Measurements from ENCODE around the gene RNF40.
A peak's percentile ranks its signal among the peaks of the same experiment; 100 is the strongest.

The RNF40 gene

DNA sequence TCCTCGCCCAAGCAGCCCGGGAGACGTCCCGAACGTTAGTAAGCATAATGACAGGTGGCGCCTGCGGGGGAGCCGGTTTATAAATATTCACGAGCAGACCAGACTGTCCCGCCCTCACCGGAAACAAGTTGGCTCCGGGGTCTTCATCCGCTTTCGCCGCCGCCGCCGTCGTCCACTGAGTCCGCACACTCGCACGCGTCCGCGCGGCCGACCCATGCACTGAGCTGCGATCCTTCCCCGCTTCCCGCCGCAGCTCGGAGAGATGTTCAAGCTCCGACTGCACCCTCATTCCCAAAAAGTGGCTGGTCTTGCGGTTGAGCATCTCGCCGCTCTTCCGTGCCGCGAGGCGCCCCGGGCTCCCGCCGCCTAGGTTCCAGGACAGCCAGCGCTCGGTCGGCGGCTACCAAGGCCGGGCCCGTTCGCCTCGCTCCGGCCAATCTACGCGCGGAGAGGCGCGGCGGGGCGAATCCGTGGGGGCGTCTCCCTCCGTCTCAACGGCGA lies 645 bp upstream of the RNF40 start:
- DNase-seq (ENCODE audit: low read depth in 3 of 3): peak; percentile 14 to 37 (median 33)

DNA sequence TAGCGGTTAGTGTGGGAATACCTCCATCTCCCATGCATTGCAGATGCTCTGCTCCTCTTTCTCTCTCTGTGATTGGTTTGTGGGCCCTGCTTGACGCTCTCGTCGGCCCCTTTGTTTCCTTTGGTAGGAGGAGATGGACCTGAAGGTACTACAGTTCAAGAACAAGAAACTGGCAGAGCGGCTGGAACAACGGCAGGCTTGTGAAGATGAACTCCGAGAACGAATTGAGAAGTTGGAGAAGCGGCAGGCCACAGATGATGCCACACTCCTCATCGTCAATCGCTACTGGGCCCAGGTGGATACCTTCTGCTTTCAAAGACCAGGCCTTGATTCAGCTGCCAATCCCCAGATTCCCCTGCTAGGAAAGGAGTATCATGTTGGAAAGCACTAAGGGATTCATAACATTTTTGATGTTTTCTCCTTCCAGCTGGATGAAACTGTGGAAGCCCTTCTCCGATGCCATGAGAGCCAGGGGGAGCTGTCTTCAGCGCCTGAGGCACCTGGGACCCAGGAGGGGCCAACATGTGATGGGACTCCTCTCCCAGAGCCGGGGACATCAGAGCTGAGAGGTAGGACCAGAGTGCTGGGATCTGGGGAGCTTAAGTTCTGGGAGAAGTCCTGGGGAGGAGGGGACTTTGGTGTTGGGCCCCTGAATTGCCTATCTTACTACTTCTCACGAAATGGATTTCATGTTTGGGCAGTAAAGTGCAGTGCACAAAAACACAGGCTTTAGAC lies 1.0 kb downstream of the RNF40 start:
- DNase-seq (ENCODE audit: low read depth in 3 of 3): no peak

DNA sequence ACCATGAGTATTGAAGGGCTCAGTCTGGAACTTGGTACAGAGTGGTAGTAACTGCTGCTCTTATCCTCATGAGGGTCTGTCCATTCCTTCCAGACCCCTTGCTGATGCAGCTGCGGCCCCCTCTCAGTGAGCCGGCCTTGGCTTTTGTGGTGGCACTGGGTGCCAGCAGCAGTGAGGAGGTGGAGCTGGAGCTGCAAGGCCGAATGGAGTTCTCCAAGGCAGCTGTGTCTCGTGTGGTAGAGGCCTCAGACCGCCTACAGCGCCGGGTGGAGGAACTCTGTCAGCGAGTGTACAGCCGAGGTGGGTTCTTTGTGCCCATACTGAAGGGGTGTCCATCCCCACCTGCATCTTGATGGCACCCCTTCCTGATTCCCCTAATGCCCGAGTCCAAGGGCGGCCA lies 2.0 kb downstream of the RNF40 start:
- DNase-seq (ENCODE audit: low read depth in 3 of 3): no peak

DNA sequence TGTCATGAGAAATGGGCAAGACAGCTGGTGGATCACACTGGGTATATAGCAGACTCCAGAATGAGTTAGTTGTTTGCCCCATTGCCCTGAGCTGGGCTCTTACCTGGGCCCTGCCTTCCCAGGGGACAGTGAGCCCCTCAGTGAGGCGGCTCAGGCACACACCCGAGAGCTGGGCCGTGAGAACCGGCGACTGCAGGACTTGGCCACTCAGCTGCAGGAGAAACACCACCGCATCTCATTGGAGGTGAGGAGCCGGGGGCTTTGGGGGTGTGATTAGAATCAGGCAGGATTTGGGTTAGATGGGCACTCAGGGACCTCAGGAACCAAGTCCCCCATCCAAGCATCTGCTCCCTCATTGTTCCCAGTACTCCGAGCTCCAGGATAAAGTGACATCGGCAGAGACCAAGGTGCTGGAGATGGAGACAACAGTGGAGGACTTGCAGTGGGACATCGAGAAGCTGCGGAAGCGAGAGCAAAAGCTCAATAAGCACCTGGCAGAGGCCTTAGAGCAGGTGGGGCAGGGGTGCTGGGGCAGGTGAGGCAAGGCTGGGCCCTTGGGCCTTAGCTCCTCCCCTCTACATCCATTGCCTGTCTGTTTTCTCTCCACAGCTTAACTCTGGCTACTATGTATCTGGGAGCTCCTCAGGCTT lies 2.8 kb downstream of the RNF40 start:
- DNase-seq (ENCODE audit: low read depth in 3 of 3): no peak

DNA sequence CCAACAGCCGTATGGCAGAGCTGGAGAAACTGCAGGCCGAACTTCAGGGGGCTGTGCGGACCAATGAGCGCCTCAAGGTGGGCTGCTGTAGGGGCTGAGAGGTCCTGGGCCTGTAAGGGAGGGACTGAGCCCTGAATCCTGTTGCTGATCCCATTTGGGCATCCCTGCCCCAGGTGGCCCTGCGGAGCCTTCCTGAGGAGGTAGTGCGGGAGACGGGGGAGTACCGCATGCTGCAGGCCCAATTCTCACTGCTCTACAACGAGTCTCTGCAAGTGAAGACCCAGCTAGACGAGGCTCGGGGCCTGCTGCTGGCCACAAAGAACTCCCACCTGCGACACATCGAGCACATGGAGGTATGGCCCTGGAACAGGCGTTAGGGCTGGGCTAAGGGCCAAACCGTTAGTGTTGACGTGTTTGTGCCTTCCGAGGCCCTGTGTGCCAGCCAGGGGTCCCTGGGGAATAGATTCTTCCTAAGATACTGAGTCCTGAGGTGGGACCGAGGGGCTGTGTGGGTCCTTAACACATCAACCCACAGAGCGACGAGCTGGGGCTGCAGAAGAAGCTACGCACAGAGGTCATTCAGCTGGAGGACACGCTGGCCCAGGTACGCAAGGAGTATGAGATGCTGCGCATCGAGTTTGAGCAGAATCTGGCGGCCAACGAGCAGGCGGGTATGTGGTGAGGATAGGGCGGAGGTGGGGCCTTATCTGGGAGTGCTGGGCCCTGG lies 4.2 kb downstream of the RNF40 start:
- no peak for DNase-seq (ENCODE audit: low read depth in 3 of 3)

DNA sequence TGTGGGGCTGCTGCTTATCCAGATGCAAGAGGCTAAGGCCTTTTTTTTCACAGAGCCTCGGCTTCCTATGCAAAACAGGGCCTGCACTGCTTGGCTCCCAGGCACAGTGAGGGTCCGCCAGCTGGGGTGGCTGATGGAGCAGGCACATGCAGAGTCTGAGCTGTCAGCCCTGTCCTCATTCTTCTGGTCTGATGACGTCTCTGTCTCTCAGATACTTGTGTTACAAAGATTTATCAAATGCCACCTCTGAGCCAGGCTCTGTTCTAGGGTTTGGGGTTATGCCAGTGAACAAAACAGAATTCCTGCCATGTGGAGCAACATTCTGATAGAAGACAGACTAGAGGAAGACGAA lies 4.8 kb downstream of the RNF40 start:
- no peak for DNase-seq (ENCODE audit: low read depth in 3 of 3)

DNA sequence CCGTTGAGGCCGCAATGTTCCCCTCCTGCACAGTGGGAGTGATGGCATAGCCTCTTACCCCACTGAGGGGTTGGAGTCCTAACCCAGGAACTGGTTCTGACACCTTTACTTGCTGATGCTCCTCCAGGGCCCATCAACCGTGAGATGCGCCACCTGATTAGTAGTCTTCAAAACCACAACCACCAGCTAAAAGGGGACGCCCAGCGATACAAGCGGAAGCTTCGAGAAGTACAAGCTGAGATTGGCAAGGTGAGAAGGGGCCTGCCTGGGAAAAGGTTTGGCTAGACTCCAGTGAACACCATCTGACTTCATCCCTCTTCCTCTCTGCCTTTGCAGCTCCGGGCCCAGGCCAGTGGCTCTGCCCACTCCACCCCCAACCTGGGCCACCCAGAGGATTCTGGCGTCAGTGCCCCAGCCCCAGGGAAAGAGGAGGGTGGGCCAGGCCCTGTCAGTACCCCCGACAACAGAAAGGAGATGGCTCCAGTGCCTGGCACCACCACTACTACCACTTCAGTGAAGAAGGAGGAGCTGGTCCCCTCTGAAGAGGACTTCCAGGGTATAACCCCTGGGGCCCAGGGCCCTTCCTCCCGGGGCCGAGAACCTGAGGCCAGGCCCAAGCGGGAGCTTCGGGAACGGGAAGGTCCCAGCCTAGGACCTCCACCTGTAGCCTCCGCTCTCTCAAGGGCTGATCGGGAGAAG lies 5.8 kb downstream of the RNF40 start:
- no peak for DNase-seq (ENCODE audit: low read depth in 3 of 3)

DNA sequence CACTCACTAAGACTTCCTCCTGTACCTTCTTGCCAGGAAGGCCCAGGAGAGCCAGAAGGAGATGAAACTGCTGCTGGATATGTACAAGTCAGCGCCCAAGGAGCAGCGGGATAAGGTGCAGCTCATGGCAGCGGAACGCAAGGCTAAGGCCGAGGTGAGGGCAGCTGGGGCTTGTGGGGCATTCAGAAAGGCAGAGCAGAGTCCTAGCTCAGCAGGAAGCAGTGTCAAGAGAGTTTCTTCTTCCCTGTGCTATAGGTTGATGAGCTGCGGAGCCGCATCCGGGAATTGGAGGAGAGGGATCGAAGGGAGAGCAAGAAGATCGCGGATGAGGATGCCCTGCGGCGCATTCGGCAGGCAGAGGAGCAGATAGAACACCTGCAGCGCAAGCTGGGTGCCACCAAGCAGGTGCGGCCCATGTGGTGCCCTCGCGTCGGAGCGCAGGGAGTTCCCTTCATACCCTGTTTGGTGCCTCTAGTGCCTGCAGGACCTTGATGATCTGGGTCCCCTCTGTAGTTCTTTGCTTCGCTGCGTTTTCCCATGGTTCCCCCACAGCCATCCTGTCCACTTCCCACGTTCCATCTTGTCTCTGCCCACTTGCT lies 6.6 kb downstream of the RNF40 start:
- no peak for DNase-seq (ENCODE audit: low read depth in 3 of 3)

DNA sequence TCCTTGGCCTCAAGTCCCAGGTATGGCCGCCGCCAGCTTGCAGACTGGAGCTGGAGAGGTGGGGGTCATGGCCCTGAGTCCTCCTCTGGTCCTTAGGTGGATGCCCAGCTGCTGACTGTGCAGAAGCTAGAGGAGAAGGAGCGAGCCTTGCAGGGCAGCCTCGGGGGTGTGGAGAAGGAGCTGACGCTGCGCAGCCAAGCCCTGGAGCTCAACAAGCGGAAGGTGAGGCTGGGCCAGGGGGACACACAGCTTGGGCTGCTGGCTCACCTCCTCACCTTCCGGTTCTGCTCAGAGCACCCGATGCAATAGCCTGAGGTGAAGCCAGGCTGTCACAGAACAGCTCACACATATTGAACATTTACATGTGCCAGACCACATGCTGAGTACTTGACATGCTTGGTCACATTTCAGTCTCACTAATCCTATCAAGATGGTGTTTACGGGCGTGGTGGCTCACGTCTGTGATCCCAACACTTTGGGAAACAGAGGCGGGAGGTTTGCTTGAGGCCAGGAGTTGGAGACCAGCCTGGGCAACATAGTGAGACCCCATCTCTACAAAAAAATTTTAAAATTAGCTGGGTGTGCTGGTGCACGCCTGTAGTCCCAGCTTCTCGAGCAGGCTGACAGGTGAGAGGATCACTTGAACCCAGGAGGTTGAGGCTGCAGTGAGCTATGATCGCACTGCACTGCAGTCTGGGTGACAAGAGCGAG lies 7.4 kb downstream of the RNF40 start:
- DNase-seq (ENCODE audit: low read depth in 3 of 3): no peak

DNA sequence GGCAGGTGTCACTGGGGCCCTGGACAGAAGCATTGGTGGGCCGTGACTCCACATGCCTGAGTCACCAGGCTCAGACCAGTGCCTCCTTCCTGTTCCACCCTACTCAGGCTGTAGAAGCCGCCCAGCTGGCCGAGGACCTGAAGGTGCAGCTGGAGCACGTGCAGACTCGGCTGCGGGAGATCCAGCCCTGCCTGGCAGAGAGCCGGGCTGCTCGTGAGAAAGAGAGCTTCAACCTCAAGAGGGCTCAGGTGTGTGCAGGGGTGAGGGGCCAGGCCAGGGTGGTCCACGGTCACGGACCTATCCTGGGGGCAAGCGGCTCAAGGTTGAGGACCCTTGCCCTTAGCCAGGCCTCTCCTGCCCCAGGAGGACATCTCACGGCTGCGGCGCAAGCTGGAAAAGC lies 9.6 kb downstream of the RNF40 start:
- no peak for DNase-seq (ENCODE audit: low read depth in 3 of 3)

DNA sequence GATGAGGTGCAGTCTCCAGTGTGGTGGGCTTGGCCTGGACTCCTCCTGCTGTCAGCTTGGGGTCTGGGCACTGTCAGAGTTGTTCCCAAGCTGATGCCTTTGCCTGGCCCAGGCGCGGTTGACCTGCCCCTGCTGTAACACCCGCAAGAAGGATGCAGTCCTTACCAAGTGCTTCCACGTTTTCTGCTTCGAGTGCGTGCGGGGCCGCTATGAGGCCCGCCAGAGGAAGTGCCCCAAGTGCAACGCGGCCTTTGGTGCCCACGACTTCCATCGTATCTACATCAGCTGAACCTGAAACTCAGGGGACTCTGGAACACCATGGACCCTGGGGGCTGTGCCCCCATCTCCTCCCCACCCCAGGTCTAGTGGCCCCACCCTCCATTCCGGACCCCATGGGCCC lies 11.7 kb downstream of the RNF40 start:
- DNase-seq (ENCODE audit: low read depth in 3 of 3): no peak

DNA sequence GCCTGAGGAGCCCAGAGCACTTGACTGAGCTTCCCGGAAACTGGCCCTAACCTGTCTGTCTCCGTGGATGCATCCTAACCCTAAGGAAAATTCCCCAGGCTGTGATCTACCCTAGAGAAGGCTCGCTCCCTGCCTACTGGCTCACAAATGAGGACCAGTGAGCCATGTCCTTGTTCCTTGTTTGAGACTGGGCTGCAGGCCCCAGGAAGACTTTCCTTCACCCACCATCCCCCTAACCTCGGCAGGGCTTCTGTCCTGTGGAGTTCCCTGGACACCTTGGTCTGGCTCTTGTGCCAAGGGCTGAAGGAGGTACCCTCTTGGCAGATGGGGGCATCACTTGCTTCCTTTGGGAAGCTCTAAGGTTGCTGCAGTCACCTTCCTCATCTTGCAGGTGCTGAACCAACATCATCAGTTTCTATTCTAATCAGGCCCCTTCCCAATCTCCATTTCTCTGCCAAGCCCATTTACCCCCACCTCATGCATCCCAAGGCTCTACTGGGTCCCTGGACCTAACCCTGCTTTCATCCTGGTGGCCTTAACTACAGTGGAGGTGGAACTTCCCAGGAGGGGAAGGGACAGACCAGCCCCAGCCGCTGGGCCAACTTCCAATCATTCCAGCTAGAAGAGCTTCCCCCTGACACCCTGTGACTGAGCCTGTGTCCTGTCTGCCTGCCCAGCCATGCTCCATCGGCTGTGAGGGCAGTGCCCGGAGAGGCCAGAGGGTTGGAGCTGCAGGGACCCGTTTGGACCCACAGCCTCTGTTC lies 12.4 kb downstream of the RNF40 start:
- no peak for DNase-seq (ENCODE audit: low read depth in 3 of 3)

DNA sequence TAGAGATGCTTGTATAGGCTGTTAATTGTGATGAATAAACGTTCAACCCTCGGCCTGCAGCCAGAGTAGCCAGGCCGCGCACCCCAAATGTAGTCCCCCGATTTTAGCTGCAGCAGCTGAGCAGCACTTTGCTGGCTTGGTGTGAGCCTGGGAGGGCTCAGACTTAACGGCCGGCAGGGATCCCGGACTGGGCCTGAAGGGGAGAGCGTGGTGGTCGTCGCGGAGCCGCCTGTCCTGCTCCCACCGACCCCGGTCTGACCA lies 12.9 kb downstream of the RNF40 start:
- no peak for DNase-seq (ENCODE audit: low read depth in 3 of 3)

DNA sequence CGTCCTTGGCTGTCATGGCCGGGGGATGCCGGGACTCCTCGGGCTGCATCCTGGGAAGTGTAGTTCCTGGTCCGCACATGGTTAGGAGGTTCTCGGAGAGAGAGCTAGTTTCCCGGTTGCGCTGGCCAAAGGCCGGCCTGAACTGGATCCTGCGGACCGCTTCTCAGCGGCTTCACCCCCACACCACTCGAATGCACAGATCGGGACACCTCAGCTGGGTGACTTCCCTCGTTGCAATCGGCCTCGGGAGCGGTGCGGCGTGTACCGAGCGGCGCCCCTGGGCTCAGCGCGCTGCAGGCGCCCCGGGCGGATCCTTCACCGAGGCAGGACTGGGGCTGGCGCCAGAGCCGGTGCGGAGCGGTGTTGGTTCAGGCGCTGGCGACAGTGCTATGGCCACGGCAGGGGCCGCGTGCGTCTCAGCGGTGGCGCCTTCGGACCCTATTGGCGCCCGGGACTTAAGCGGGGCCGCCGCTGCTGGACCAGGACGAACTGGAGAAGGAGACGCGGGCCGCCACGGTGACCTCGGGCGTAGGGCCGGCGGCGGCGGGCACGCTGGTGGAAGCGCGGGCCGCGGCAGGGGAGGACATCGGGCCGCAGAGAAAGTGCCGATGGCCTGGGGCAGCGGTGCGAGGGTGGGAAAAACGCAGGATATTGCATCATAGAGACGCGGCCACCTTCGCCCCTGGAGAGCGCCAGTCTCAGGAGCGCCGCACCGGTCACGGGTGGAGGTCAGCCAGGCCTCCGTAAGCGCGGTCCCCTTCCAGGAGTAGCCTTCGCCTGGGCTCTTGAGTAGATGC lies 13.5 kb downstream of the RNF40 start:
- DNase-seq (ENCODE audit: low read depth in 3 of 3): peak; percentile 51 to 68 (median 53)

DNA sequence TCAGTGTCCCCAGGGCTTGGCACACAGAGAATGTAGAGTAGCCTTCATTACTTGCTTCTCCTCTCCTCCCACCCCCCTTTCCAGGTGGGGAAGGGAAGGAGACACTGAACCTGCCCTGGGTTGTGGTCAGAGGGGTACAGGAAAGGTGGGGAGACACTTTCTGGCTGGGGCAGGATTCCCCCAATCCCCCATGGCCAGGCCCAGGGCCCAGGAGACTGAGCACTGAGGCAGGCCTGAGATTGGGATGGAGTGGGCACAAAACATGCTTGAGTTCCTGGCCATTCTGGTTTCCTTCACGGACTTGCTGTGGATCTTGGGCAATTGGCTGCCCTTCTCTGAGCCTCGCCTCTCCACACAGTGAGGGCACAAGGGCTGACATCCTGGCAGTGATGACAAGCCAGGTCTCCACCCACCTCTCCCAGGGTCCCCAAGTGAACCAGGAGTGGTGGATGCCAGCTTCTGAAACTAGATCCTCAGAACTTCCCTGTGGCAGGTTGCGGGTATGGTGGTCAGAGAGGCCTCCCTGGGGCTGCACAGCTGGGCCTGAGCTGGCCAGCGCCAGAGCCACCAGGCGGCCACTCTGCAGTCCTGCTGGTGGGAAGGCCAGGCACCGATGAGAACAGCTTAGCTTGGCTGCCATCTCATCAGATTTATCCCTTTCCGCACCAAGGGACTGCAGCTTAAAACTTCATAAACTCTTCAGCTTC lies 15.6 kb downstream of the RNF40 start:
- DNase-seq (ENCODE audit: low read depth in 3 of 3): no peak

DNA sequence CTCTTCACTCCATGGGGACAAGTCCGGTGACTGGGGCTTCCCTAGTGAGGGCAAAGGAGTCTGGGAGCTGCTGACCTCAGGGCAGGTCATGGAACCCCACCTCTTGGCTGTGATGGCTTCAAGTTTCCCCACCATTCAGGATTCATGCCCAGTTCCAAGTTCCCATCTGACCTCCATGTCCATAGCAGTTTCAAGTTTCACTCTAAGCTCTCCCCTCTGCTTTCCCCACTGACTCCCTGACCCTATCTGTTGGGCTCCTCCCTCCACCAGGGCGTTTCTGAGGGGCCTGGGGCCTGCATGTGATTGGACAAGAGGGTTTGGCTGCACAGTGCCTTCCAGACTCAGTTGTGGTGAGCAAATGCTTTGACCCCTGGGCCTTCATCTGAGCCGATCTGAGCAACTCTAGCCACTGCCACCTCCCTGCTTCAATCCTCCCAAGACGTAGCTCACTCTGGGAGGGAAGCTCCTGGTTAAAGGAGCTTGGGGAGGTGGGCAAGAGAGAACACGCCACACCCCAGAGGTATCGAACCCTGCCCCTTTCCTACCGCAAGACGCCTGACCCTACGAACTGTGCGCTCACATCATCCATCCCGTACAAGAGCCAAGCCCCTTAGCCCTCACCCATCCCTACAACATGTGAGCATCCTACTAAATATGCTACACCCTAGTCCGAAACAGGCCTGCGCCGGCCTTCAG lies 16.6 kb downstream of the RNF40 start:
- DNase-seq (ENCODE audit: low read depth in 3 of 3): no peak

DNA sequence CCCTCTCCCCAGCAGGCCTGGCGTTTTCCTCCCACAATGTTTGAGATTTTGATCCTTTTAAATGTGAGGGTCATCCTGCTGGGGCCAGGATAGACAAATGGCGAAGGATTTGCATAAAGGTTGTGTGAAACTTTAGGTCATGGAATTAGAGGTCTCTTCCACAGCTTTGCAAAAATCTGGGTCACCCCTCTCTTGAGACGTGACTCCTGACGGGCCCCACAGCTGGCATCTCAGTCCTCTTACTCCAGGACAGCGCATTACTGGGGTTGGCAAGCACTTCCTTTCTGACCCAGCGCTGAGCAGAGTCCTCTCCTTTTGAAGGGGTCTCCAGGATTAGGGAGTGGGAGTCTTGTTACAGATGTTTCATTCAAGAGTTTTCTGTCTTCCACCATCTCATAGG lies 17.5 kb downstream of the RNF40 start:
- DNase-seq (ENCODE audit: low read depth in 3 of 3): no peak

DNA sequence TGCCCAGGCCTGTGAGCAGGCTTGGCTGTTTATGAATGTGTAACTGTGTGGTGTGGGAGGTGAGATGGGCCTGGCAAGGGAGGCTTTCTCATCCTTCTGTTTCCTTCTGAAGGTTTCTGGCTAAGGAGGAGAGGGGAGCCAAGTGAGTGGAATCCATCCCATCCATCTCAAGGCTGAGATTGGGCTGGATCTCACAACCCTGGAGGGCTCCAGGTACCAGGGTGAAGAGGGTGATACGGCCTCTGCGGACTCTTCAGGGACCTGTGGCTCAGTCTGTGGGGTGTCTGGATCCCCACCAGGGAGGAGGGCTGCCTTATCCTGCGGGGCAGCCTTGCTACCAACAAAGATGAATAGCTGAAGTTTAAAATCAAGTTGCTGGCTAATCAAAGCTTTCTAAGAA lies 17.9 kb downstream of the RNF40 start:
- DNase-seq (ENCODE audit: low read depth in 3 of 3): no peak

DNA sequence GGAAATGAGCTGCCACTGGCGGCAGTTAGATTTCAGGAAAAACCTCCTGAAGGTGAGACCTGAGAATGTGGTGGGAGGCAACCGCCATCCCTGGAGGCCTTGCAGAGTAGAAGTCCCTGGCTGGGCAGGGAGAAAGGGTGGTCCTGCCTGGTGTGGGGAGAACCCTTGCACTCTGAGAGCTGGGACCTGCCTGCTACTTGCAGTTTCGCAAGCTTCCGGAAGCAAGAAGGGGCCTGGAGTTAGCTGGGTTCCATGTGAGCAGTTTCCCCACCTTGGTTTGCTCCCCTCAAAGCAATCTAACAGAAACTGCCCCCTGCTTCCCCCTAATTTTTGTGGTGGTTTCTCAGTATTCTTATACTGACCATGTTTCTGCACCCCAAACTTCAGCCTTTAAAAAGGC lies 18.4 kb downstream of the RNF40 start:
- no peak for DNase-seq (ENCODE audit: low read depth in 3 of 3)

Measured in stimulated activated CD4-positive, alpha-beta T cell treated with anti-CD3 and anti-CD28 coated beads, TNF-alpha, amount 100 ng/mL, for 24 hours (primary cell).